ENCODE results near the gene THSD4.

- TF ChIP-seq CTCF (IDR thresholded peaks at IDR 0.05; ENCODE audit: low read depth, low read length) (no peak), EZH2phosphoT487 (IDR thresholded peaks at IDR 0.05; ENCODE audit: low read depth) (no peak)
These were observed 307.4 kb downstream of the THSD4 start for GRCh38 chr15:71422530-71423259.

Measured in OCI-LY3 (cell line).